Type B pancreatic cell (in vitro differentiated cells): Measurements from ENCODE around the gene FAIM2. TPM values are rescaled to one million over a fixed set of nuclear protein-coding genes. Genes with fewer than 3 reads are reported as not detected.

Experiments
- DNase-seq: peaks from one replicate; pipeline ENCODE4 v3.0.0; 2021; ENCODE audit warnings: mixed read lengths; ENCODE audit not compliant: unreplicated experiment; ENCODE audit errors: extremely low spot score
- H3K27ac Mint-ChIP-seq: 2 replicates; pipeline ENCODE4 v1.8.0; 2021; ENCODE audit warnings: mild to moderate bottlenecking, mixed read lengths
- H3K27me3 Mint-ChIP-seq: 2 replicates; pipeline ENCODE4 v1.8.0; 2021; ENCODE audit warnings: mixed read lengths
- H3K36me3 Mint-ChIP-seq: 2 replicates; pipeline ENCODE4 v1.8.0; 2021; ENCODE audit warnings: mixed read lengths
- H3K4me1 Mint-ChIP-seq: one replicate; pipeline ENCODE4 v1.8.0; 2021; ENCODE audit warnings: mixed read lengths; ENCODE audit not compliant: unreplicated experiment
- H3K4me3 Mint-ChIP-seq: 2 replicates; pipeline ENCODE4 v1.8.0; 2021; ENCODE audit warnings: mild to moderate bottlenecking, mixed read lengths
- H3K9me3 Mint-ChIP-seq: 2 replicates; pipeline ENCODE4 v1.8.0; 2021; ENCODE audit warnings: mixed read lengths
- total RNA-seq: library from RNA; stranded (reverse); gene quantifications from 2 replicates; pipeline ENCODE4 v1.2.1, GENCODE V29; 2021; ENCODE audit warnings: low replicate concordance
- TF ChIP-seq, protein P1 (sequence below): fragments of 200-600 bp; sonication (generic); conservative IDR thresholded peaks from 2 replicates; pipeline ENCODE4 v1.5.0; 2021; ENCODE audit warnings: antibody characterized with exemption, mild to moderate bottlenecking

The FAIM2 gene
- total RNA-seq, 1 donor from 2014 or later = 1.7 TPM

DNA sequence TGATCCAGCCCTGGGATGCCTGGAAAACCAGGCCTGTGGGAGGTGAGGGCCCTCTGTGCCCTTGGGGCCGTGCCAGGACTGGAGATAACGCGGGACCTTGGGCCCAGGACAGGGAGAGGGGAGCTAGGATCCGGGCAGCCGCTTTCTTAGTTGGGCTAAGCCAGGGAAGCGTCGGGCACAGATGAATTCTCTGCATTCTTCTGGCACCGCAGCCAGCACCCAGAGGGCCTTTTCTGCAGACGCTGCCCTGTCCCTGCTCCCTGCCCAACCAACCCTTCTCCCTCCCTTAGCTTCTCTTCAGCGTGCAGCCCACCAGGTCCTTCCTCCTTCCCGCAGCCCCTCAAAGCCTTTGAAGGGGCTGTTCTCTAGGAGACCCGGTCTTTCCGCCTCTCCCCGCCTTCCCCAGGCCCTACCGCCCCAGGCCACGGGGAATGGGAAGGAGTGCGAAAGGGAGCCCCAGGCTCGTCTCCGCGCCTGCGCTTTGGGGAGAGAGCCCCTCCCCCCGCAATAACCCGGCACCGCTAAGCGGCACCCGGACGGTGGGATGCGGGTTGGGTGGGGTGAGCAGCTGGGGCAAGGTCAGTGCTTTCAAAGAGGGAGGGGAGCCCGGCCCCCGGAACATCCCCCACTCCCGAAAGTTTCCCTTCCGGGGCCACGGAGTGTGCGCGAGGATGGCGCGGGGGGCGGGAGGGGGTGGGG, 76.2 kb downstream of the FAIM2 start:
- Mint-ChIP-seq H3K36me3 (peaks cover 3% of the 10 kb centered on the region), H3K9me3 (no peaks in the 10 kb centered on the region), H3K27me3 (no peaks in the 10 kb centered on the region), H3K4me3 (peak overlapping the region; percentile 93), H3K4me1 (peaks cover 30% of the 10 kb centered on the region), H3K27ac (peak overlapping the region; percentile 56)
- peak; percentile 84 for DNase-seq
- TF ChIP-seq, protein P1, sequence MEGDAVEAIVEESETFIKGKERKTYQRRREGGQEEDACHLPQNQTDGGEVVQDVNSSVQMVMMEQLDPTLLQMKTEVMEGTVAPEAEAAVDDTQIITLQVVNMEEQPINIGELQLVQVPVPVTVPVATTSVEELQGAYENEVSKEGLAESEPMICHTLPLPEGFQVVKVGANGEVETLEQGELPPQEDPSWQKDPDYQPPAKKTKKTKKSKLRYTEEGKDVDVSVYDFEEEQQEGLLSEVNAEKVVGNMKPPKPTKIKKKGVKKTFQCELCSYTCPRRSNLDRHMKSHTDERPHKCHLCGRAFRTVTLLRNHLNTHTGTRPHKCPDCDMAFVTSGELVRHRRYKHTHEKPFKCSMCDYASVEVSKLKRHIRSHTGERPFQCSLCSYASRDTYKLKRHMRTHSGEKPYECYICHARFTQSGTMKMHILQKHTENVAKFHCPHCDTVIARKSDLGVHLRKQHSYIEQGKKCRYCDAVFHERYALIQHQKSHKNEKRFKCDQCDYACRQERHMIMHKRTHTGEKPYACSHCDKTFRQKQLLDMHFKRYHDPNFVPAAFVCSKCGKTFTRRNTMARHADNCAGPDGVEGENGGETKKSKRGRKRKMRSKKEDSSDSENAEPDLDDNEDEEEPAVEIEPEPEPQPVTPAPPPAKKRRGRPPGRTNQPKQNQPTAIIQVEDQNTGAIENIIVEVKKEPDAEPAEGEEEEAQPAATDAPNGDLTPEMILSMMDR = no peak

DNA sequence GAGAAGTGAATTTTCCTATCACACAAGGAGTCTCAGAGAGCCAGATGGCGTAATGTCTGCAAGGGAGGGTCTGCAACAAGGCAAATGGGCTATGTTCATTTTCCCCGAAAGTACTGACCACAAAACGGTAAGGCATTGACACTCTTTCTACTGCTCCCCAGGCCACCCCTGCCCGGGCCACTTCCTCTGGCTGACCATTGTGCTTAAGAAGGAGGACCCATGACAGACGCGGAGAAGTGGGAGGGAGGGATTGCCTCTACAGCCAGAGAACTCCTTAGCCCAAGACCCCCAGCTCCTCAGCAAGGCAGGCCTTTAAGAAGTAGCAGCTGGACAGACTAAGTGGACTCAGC, 76.7 kb downstream of the FAIM2 start:
- Mint-ChIP-seq H3K4me3 (peak overlapping the region; percentile 93), H3K36me3 (peaks cover 6% of the 10 kb centered on the region), H3K4me1 (peaks cover 30% of the 10 kb centered on the region), H3K27ac (peak overlapping the region; percentile 56), H3K9me3 (no peaks in the 10 kb centered on the region), H3K27me3 (no peaks in the 10 kb centered on the region)
- DNase-seq = no peak
- TF ChIP-seq, protein P1 = no peak

DNA sequence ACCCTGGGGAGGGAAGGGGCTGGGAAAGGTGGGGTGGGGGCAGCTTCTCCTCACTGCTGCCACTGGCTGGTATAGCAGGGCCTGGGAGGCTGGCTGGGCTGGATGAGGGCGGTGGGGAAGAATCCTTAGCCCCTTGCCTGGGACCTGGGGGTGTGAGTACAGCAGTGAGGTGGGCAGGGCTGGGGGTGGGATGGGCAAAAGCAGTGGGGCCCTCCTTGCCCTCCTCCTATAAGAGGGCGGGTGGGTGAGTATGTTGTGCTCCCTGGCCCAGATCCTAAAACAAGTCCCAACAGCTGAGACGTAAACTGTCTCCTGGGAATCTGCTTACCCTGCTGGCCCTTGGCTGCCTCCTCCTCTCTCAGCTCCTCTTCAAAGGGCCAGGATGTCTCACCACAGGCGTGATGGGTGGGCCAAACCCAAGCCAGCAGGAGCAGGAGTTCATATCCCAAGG, 77.7 kb downstream of the FAIM2 start:
- TF ChIP-seq, protein P1 = no peak
- peak overlapping the region; percentile 93 for H3K4me3 Mint-ChIP-seq
- no peak for DNase-seq
- H3K27ac Mint-ChIP-seq = no peak overlapping the region
- H3K4me1 Mint-ChIP-seq = peaks cover 30% of the 10 kb centered on the region
- peaks cover 7% of the 10 kb centered on the region for H3K36me3 Mint-ChIP-seq
- H3K27me3 Mint-ChIP-seq = no peaks in the 10 kb centered on the region
- H3K9me3 Mint-ChIP-seq = no peaks in the 10 kb centered on the region

DNA sequence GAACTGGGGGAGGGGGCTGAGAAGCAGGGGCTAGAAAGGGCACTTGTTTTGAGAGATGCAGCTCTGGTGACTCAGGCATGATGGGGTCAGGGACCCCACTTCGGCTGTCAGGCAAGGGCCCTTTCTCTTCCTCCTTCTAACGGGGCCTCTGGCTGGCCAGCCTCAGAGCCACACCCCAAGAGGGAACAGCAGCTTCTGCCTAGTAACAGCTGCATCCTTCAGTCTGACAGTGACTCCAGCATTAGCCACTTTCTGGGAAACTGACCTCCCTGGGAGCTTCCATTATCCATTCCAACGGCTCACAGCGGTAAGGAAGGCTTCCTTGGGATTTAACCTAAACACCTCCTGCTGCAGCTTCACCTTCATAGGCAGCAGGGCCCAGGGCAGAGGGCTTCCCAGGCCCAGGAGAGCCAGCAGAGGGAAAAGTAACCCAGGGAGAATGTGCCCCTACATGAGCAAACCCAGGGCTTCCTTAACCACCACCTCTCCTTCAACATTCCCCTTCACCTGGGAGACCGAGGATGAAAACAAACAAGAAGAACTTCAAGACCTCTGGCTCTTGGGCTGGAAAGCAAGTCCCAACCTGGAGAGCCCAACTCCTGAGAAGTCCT, 78.2 kb downstream of the FAIM2 start:
- peaks cover 7% of the 10 kb centered on the region for H3K36me3 Mint-ChIP-seq
- no peak overlapping the region for H3K27ac Mint-ChIP-seq
- H3K27me3 Mint-ChIP-seq = no peaks in the 10 kb centered on the region
- H3K4me1 Mint-ChIP-seq = peaks cover 30% of the 10 kb centered on the region
- no peak for DNase-seq
- H3K9me3 Mint-ChIP-seq = no peaks in the 10 kb centered on the region
- H3K4me3 Mint-ChIP-seq = peak overlapping the region; percentile 44
- TF ChIP-seq, protein P1 = no peak

DNA sequence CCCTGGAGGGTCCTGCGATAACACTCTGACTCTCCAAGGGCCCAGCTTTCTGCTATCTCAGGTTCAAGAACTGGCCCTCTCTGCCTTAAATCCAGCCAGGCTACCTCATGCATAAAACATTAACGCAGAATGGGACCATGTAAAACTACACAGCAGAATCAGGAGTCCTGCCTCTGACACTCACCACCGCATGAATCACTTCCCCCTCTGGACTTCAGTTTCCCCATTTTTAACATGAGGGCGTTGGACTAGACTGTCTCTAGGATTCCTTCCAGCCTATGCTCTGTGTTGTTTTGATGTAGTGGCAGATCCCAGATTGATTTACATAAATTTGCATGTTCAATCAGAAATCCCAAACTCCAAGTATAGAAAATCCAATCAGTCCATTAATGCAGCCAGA, 78.8 kb downstream of the FAIM2 start:
- no peak for DNase-seq
- peaks cover 30% of the 10 kb centered on the region for H3K4me1 Mint-ChIP-seq
- no peak overlapping the region for H3K4me3 Mint-ChIP-seq
- no peaks in the 10 kb centered on the region for H3K9me3 Mint-ChIP-seq
- H3K27ac Mint-ChIP-seq = no peak overlapping the region
- peaks cover 7% of the 10 kb centered on the region for H3K36me3 Mint-ChIP-seq
- TF ChIP-seq, protein P1 = no peak
- no peaks in the 10 kb centered on the region for H3K27me3 Mint-ChIP-seq
